Measurements from ENCODE around the gene EIF4H.
A peak's percentile ranks its signal among the peaks of the same experiment; 100 is the strongest.

Gene EIF4H

DNA sequence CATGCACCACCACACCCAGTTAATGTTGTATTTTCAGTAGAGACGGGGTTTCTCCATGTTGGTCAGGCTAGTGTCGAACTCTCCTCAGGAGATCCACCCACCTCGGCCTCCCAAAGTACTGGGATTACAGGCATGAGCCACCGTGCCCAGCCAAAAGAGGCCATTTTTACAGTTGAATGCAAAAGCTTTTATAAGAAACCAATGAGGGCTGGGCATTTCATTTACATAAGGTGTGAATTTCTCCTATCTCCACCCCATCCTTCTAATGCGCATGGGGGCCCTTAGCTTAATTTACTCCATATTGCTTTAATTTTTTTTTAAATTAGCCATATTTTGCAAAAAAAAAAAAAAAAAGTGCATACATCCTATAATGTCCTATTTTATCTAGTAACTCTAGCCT lies 25.1 kb upstream of the EIF4H start:
- Histone ChIP-seq H3K36me3 (no peaks in the 10 kb centered on the region), H3K4me1 (no peaks in the 10 kb centered on the region), H3K4me3 (no peak overlapping the region), H3K27me3 (no peaks in the 10 kb centered on the region), H3K9me3 (no peaks in the 10 kb centered on the region), H3K27ac (no peak overlapping the region)
- DNase-seq: no peak
- TF ChIP-seq, protein P1, sequence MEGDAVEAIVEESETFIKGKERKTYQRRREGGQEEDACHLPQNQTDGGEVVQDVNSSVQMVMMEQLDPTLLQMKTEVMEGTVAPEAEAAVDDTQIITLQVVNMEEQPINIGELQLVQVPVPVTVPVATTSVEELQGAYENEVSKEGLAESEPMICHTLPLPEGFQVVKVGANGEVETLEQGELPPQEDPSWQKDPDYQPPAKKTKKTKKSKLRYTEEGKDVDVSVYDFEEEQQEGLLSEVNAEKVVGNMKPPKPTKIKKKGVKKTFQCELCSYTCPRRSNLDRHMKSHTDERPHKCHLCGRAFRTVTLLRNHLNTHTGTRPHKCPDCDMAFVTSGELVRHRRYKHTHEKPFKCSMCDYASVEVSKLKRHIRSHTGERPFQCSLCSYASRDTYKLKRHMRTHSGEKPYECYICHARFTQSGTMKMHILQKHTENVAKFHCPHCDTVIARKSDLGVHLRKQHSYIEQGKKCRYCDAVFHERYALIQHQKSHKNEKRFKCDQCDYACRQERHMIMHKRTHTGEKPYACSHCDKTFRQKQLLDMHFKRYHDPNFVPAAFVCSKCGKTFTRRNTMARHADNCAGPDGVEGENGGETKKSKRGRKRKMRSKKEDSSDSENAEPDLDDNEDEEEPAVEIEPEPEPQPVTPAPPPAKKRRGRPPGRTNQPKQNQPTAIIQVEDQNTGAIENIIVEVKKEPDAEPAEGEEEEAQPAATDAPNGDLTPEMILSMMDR (IDR thresholded peaks at IDR 0.05): no peak
- intact Hi-C loops (cut with DNase I; ENCODE audit: low total_unique reads): no loop called here

DNA sequence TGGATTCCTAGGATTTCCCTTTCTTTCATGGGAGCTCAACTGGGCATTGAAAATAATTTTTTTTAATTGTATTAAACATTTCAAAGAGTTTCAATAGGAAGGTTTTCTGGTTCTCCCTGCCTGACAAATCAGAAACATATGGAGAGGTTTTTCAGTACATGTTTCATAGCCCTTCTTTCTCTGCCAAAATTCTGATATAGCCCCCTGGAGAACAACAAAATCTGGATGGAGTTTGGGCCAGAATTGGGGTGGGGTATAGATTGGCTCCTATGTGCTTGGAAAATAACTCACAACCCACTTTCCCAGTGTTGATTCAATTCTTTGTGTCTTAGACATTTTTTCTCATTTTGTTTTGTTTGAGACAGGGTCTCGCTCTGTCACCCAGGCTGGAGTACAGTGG lies 24.6 kb upstream of the EIF4H start:
- no peak for DNase-seq
- intact Hi-C loops (cut with DNase I; ENCODE audit: low total_unique reads): no loop called here

DNA sequence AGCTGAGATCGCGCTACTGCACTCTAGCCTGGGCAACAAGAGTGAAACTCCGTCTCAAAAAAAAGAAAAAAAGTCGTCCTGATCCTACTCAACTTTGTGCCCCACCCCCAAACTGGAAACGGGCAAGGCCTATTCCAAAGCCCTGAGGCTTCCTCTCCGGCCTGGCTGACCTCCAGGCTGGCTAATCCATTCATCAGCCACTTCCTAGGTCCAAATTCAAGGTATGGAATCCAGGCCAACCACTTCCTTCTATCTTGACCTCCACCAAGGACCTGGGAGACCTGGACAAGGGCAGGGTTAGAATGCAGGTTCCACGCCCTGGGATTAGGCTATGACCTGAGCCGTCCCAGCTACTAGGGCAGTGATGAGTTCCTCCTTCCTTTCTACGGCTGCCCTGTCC lies 20.4 kb upstream of the EIF4H start:
- Histone ChIP-seq H3K27ac (no peak overlapping the region), H3K27me3 (no peaks in the 10 kb centered on the region), H3K36me3 (no peaks in the 10 kb centered on the region), H3K4me3 (no peak overlapping the region), H3K9me3 (no peaks in the 10 kb centered on the region), H3K4me1 (no peaks in the 10 kb centered on the region)
- intact Hi-C loops (cut with DNase I; ENCODE audit: low total_unique reads): no loop called here
- no peak for DNase-seq
- TF ChIP-seq, protein P1 (IDR thresholded peaks at IDR 0.05): no peak

More for the DNA sequence above, 24.6 kb upstream of the EIF4H start:
- Histone ChIP-seq H3K27me3 (no peaks in the 10 kb centered on the region), H3K27ac (no peak overlapping the region), H3K4me3 (no peak overlapping the region), H3K36me3 (no peaks in the 10 kb centered on the region), H3K4me1 (no peaks in the 10 kb centered on the region), H3K9me3 (no peaks in the 10 kb centered on the region)
- TF ChIP-seq, protein P1 (IDR thresholded peaks at IDR 0.05): no peak

DNA sequence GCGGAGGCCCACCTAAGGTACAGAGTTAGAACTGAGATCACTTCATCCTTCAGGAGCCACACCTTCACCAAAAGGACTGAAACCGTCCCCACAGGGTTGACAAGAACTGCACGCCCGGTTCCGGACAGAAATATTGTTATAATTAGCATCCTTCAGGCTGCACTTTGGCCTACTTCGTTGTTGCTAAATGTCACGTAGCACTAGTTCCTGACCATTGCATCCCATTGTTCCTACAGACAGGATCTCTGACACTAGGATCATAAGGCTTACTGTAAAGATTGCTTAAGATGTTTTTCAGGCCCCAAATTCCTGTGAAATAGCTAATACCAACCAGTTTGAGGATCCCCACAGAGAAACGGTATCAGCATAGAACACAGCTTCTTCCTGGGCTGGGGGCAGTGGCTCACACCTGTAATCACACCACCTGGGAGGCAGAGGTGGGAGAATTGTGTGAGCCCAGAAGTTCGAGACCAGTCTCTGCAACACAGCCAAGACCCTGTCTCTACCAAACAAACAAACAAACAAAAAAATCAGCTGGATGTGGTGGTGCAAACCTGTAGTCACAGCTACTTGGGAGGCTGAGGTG lies 18.3 kb upstream of the EIF4H start:
- no peak overlapping the region for H3K27ac ChIP-seq
- no peaks in the 10 kb centered on the region for H3K27me3 ChIP-seq
- DNase-seq: no peak
- intact Hi-C loops (cut with DNase I; ENCODE audit: low total_unique reads): no loop called here
- no peaks in the 10 kb centered on the region for H3K9me3 ChIP-seq
- TF ChIP-seq, protein P1 (IDR thresholded peaks at IDR 0.05): no peak
- H3K36me3 ChIP-seq: no peaks in the 10 kb centered on the region
- no peak overlapping the region for H3K4me3 ChIP-seq
- no peaks in the 10 kb centered on the region for H3K4me1 ChIP-seq

DNA sequence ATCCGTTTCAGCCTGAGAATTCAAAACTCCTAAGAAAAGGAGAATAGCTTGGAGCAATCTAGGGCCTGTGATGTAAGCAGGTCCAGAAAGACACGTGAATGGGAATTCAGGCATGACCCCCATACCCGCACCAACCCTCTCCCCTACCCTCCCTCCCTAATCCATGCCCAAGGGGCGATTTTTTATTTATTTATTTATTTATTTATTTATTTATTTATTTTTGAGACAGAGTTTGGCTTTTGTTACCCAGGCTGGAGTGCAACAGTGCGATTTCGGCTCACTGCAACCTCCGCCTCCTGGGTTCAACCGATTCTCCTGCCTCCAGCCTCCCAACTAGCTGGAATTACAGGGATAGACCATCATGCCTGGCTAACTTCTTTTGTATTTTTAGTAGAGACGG lies 16.6 kb upstream of the EIF4H start:
- no peak overlapping the region for H3K27ac ChIP-seq
- TF ChIP-seq, protein P1 (IDR thresholded peaks at IDR 0.05): no peak
- DNase-seq: no peak
- H3K36me3 ChIP-seq: no peaks in the 10 kb centered on the region
- H3K9me3 ChIP-seq: no peaks in the 10 kb centered on the region
- intact Hi-C loops (cut with DNase I; ENCODE audit: low total_unique reads): no loop called here
- H3K4me1 ChIP-seq: no peaks in the 10 kb centered on the region
- H3K27me3 ChIP-seq: no peaks in the 10 kb centered on the region
- no peak overlapping the region for H3K4me3 ChIP-seq

DNA sequence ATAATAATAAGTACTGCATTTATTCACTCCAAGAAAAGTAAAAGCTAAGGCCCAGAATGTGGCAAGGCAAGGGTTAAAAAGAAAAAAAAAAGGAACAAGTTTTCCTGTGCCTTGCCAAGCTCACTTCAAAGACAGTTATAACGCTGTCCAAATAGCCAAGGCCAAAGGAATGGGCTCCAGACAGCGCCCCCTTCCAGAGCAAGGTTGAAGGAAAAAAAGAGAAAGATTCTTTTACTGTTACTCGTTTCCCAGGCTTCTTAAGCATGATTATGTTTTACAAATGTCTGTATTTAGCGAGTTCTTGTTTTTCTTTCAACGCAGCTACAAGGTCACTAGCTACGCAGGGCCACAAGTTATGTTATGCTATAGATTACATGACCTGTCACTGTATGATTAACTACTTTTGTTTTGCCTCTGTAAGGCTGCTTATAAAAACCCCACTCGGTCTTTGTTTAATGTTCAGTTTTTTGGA lies 9.1 kb upstream of the EIF4H start:
- Histone ChIP-seq H3K4me3 (no peak overlapping the region), H3K27ac (no peak overlapping the region)

More for the DNA sequence above, 9.1 kb upstream of the EIF4H start:
- Histone ChIP-seq H3K27me3 (no peaks in the 10 kb centered on the region), H3K4me1 (no peaks in the 10 kb centered on the region), H3K36me3 (no peaks in the 10 kb centered on the region), H3K9me3 (no peaks in the 10 kb centered on the region)
- DNase-seq: no peak
- TF ChIP-seq, protein P1 (IDR thresholded peaks at IDR 0.05): peak; percentile 20 to 21
- intact Hi-C loops (cut with DNase I; ENCODE audit: low total_unique reads): no loop called here

Data from tibial artery (tissue), 4 donors.